Heart left ventricle (tissue), 16 donors: ENCODE measurements around the gene TPRN. TPM values are rescaled to one million over a fixed set of nuclear protein-coding genes. Genes with fewer than 3 reads are reported as not detected.

Source experiments
- ATAC-seq, 4 donors: fragments of 200-7000 bp; cut with Tn5 transposase; one replicate each; pipeline ENCODE4 v1.9.1; 2020 to 2022; ENCODE audit warnings: moderate library complexity in 4 of 4, mild to moderate bottlenecking in 3 of 4, moderate number of reproducible peaks in 1 of 4
- DNase-seq, 5 donors: peaks; one replicate each; pipeline ENCODE4 v3.0.0-alpha.2; 2020
- H3K27ac ChIP-seq, 12 donors: fragments of 200-600 bp; sonication (generic) in 4 of 12; one replicate each; pipeline versions ENCODE4 v1.5.0 to v1.8.0; 2016 to 2022; ENCODE audit warnings: mild to moderate bottlenecking in 2 of 12
- H3K27me3 ChIP-seq, 9 donors: fragments of 200-600 bp; sonication (generic) in 2 of 9; one replicate each; pipeline versions ENCODE4 v1.5.1 to v1.8.0; 2016 to 2022; ENCODE audit warnings: mild to moderate bottlenecking in 3 of 9
- H3K36me3 ChIP-seq, 9 donors: fragments of 200-600 bp; sonication (generic) in 2 of 9; one replicate each; pipeline versions ENCODE4 v1.5.0 to v1.8.0; 2018 to 2022; ENCODE audit warnings: mild to moderate bottlenecking in 2 of 9
- H3K4me1 ChIP-seq, 12 donors: fragments of 200-600 bp; sonication (generic) in 4 of 12; one replicate each; pipeline versions ENCODE4 v1.5.0 to v1.8.0; 2016 to 2022; ENCODE audit warnings: mild to moderate bottlenecking in 3 of 12
- H3K4me3 ChIP-seq, 12 donors: fragments of 200-600 bp; sonication (generic) in 4 of 12; one replicate each; pipeline versions ENCODE4 v1.5.0 to v1.8.0; 2017 to 2022; ENCODE audit warnings: mild to moderate bottlenecking in 9 of 12, moderate library complexity in 4 of 12
- H3K9me3 ChIP-seq, 12 donors: fragments of 200-600 bp; sonication (generic) in 4 of 12; one replicate each; pipeline versions ENCODE4 v1.5.0 to v1.8.0; 2016 to 2022; ENCODE audit warnings: mild to moderate bottlenecking in 1 of 12
- POLR2A ChIP-seq, 2 donors: fragments of 450-650 bp; IDR thresholded peaks; one replicate each; pipeline ENCODE4 v1.6.1; 2017; ENCODE audit warnings: antibody characterized with exemption in 2 of 2, mild to moderate bottlenecking in 2 of 2, moderate library complexity in 2 of 2
- whole genome bisulfite sequencing, 4 donors: extraction: QIAGEN DNeasy Blood & Tissue Kit in 2 of 4; methylation state at CpG; one replicate each; pipeline versions ENCODE4 v1.1.5 to v1.1.7; 2013 to 2018; 5-methylcytosine and 5-hydroxymethylcytosine counted together
- intact Hi-C, 10 donors: fragments of 100-400 bp; cut with DNase I; formaldehyde crosslinking; loops; one replicate each; pipeline versions ENCODE4 v1.11.1 to v1.14.2; 2022
- polyA plus RNA-seq, 2 donors: library from polyadenylated mRNA; stranded (reverse); fragments of 200-250 nt; gene quantifications; one replicate each; pipeline ENCODE4 v1.2.3, GENCODE V29; 2013
- total RNA-seq, 9 donors: library from RNA; depleted of rRNA in 2 of 9; stranded (reverse); fragments of >200 nt in 2 of 9; fragmentation: NEBNext Ultra II Directional in 3 of 9; extraction: Animal tissue kit (Norgen Biotek cat#: 25700) in 3 of 9; gene quantifications; one replicate each; pipeline versions ENCODE4 v1.1.0 to v1.2.4, GENCODE V29; 2016 to 2023
- TF ChIP-seq, protein P1 (sequence below), 12 donors: fragments of 200-600 bp; sonication (generic) in 4 of 12; IDR thresholded peaks; one replicate each; pipeline versions ENCODE4 v1.5.0 to v1.8.0; 2018 to 2022; ENCODE audit warnings: antibody characterized with exemption in 12 of 12, mild to moderate bottlenecking in 5 of 12
- donor health status: ischemic (EF 13 %, LVEDD 7.1; RV severe dilation, severe dysfunction).
- donor health status: healthy with polysubstance abuse.
- donor health status: DM: no; HTN: yes; CAD: no.
- donor health status: DM: no; HTN: no; CAD: no.
- donor health status: ischemic (EF 25% LVEDD 6.9; RV normal size, moderate dysfunction).
- donor health status: ischemic (EF 25% LVEDD 5.7; RV mildly dilated, moderate dysfunction).
- donor health status: healthy.
- donor health status: DM: yes; HTN: yes; CAD: no.
- donor health status: ischemic (EF 35%, LVEDD 5.7; RV mildly dilated, moderate dysfunction).
- donor health status: nonischemic (EF 11% LVEDD 7.7; RV severe dilation, severe dysfunction).
- donor health status: DM: yes; HTN: yes; CAD: no.
- donor health status: PGD.
- donor health status: ischemic (EF 29% LVEDD 5.4; RV normal size, mild dysfunction).
- donor health status: nonischemic (EF 23%, LVEDD 6.1; RV moderate dilation, normal function).

The TPRN gene
- total and polyA plus RNA-seq, 11 donors, result 11.5 to 18.0 (median 16.6) TPM

DNA sequence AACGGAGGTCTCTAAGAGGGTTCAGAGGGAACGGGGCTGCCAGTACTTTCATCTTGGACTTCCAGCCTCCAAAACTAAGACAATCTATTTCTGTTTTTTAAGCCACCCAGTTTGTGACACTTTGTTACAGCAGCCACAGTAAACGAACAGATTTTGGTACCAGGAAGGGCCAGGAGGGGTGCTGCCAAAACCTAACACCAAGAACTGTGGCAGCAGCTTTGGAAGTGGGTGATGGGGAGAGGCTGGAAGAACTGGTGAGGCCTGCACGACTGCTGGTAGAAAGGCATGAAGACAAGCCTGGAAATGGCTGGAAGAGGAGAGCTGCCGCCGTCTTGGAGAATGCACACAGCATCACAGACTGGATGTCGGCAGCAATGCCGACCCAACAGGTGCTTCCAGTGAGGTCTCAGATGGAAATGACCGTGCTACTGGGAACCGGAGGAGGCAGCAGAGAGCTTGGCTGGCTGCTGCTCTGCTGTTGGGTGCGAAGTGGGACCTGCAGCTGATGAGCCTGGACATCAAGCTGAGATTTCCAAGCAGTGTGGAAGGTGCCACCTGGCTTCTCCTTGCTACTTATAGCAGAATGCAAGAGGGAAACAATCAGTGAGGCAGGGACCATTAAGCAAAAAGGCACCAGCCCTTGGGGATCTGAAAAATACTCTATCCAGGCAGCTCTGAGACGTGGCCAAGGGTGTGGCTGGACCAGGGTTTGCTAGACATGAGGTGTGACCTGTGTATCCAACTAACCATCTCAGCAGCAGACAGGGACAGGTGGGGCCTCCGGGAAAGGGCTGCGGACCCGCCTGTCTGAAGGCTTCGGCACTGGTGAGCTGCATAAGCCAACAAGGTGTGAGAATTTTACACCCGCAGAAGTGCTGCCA is 24.0 kb downstream of the TPRN start:
- H3K4me3 ChIP-seq, result no peak overlapping the region
- peaks cover 0 to 16% (median 0%) of the 10 kb centered on the region in 9 donors for H3K27me3 ChIP-seq
- H3K9me3 ChIP-seq, result no peaks in the 10 kb centered on the region
- DNase-seq, result no peak
- TF ChIP-seq, protein P1, sequence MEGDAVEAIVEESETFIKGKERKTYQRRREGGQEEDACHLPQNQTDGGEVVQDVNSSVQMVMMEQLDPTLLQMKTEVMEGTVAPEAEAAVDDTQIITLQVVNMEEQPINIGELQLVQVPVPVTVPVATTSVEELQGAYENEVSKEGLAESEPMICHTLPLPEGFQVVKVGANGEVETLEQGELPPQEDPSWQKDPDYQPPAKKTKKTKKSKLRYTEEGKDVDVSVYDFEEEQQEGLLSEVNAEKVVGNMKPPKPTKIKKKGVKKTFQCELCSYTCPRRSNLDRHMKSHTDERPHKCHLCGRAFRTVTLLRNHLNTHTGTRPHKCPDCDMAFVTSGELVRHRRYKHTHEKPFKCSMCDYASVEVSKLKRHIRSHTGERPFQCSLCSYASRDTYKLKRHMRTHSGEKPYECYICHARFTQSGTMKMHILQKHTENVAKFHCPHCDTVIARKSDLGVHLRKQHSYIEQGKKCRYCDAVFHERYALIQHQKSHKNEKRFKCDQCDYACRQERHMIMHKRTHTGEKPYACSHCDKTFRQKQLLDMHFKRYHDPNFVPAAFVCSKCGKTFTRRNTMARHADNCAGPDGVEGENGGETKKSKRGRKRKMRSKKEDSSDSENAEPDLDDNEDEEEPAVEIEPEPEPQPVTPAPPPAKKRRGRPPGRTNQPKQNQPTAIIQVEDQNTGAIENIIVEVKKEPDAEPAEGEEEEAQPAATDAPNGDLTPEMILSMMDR (IDR thresholded peaks at IDR 0.05), result peak in 8 of 12 donors; percentile 22 to 52 (median 42)
- no peak for TF ChIP-seq POLR2A (IDR thresholded peaks at IDR 0.05)
- H3K4me1 ChIP-seq, result peaks cover 0 to 4% (median 0%) of the 10 kb centered on the region in 12 donors
- ATAC-seq, result peak in 2 of 4 donors; percentile 37 to 44
- WGBS, 4 donors, result 52 to 62% (median 56%) methylated on average over 13 to 17 of the region's 17 CpGs
- no peak overlapping the region for H3K27ac ChIP-seq
- intact Hi-C loops, result no loop called here
- peaks cover 0 to 47% (median 36%) of the 10 kb centered on the region in 9 donors for H3K36me3 ChIP-seq

DNA sequence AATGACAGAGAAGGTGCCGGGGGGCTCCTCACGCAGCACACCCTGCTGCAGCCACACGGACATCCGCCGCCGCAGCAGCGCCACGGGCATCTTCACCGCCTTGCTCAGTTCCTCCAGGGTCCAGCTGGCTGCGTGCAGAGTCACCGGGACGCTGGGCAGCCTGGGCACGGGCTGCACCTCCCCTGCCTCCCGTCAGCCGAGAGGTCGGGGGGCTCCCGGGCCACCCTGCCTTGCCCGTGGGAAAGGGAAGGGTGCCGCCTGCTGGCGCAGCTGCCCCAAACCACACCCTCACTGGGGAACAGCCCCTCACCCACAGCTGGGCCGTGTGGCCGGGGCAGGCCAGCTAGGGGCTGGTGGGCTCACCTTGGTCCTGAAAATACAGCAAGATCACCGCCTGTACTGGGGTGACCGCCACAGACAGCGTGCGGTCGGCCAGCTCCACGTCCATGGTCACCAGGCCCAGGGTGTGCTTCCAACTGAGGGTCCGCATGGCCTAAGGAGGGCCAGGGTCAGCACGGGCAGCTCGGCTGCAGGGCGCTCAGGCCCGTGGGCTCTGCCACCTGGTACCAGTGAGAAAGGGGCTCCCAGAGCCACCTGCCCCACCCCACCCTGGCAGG is 25.1 kb downstream of the TPRN start:
- Histone ChIP-seq H3K4me3 (no peak overlapping the region), H3K27me3 (peaks cover 0 to 22% (median 2%) of the 10 kb centered on the region in 9 donors), H3K36me3 (peaks cover 0 to 36% (median 25%) of the 10 kb centered on the region in 9 donors), H3K4me1 (peaks cover 0 to 4% (median 0%) of the 10 kb centered on the region in 12 donors), H3K27ac (no peak overlapping the region), H3K9me3 (no peaks in the 10 kb centered on the region)
- TF ChIP-seq, protein P1 (IDR thresholded peaks at IDR 0.05), result peak in 1 of 12 donors; percentile 18
- no peak for TF ChIP-seq POLR2A (IDR thresholded peaks at IDR 0.05)
- ATAC-seq, result peak in 1 of 4 donors; percentile 9
- 27 to 65% (median 41%) methylated on average over 12 to 33 of the region's 33 CpGs for WGBS, 4 donors
- no peak for DNase-seq
- intact Hi-C loops, result no loop called here

DNA sequence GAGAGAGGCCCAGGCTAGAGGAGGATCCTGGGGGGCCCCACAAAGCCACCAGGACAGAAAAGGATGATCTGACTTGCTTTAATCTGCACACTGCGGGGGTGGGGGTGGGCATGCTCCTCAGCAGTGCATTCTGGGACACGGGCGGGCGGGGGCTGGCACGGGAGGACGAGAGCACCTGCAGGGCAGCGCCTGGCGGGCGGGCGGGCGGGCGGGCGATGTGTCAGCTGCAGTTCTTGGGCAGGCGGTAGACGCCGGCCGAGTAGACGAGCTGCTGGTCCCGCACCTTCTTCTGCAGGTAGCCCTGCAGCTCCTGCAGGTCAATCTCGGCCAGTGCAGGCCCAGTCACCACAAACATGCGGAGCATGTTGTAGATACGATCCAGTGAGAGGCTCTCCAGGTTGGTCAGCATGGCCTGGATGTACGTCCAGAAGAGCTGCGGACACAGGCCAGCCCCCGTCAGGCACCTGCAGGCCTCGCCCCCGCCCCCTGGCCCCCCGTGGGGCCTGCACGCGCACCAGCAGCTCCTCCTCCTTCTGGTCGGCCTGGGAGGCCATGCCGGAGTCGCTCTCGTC is 25.7 kb downstream of the TPRN start:
- no peak for TF ChIP-seq POLR2A (IDR thresholded peaks at IDR 0.05)
- TF ChIP-seq, protein P1 (IDR thresholded peaks at IDR 0.05), result no peak
- H3K4me3 ChIP-seq, result no peak overlapping the region
- no peaks in the 10 kb centered on the region for H3K9me3 ChIP-seq
- H3K36me3 ChIP-seq, result peaks cover 0 to 30% (median 19%) of the 10 kb centered on the region in 9 donors
- H3K27ac ChIP-seq, result no peak overlapping the region
- peaks cover 0 to 7% (median under 1%) of the 10 kb centered on the region in 12 donors for H3K4me1 ChIP-seq
- intact Hi-C loops, result no loop called here
- DNase-seq, result no peak
- WGBS, 4 donors, result 30 to 58% (median 45%) methylated on average over 6 to 34 of the region's 34 CpGs
- H3K27me3 ChIP-seq, result peaks cover under 1 to 29% (median 9%) of the 10 kb centered on the region in 9 donors
- ATAC-seq, result no peak
